HG02610 (cell line): ENCODE data around the gene MLLT3.

ENCODE experiments used
- ATAC-seq: cut with Tn5 transposase; IDR thresholded peaks from one replicate; pipeline ENCODE4 v1.9.1; 2021; ENCODE audit warnings: mild to moderate bottlenecking, moderate library complexity; ENCODE audit not compliant: unreplicated experiment

The MLLT3 gene

GRCh38 chr9:20518737-20519136 lies 103.6 kb downstream of the MLLT3 start:
- ATAC-seq, result no peak

GRCh38 chr9:20513126-20513913 lies 109.0 kb downstream of the MLLT3 start:
- no peak for ATAC-seq

- ATAC-seq, result no peak
Measured at GRCh38 chr9:20512636-20513035, 109.7 kb downstream of the MLLT3 start.

- ATAC-seq, result no peak
Measured at GRCh38 chr9:20512106-20512505, 110.2 kb downstream of the MLLT3 start.

- no peak for ATAC-seq
Measured at GRCh38 chr9:20511686-20512085, 110.6 kb downstream of the MLLT3 start.

- ATAC-seq, result no peak
Measured at GRCh38 chr9:20509466-20509865, 112.8 kb downstream of the MLLT3 start.

- peak; percentile 82 for ATAC-seq
Measured at GRCh38 chr9:20508242-20508641, 114.1 kb downstream of the MLLT3 start.

GRCh38 chr9:20507431-20507830 lies 114.9 kb downstream of the MLLT3 start:
- no peak for ATAC-seq

GRCh38 chr9:20506099-20506900 lies 116.0 kb downstream of the MLLT3 start:
- ATAC-seq, result no peak

- no peak for ATAC-seq
Measured at GRCh38 chr9:20505574-20505973, 116.7 kb downstream of the MLLT3 start.

- no peak for ATAC-seq
Measured at GRCh38 chr9:20504930-20505329, 117.4 kb downstream of the MLLT3 start.

- no peak for ATAC-seq
Measured at GRCh38 chr9:20500101-20500500, 122.2 kb downstream of the MLLT3 start.

GRCh38 chr9:20499013-20499412 lies 123.3 kb downstream of the MLLT3 start:
- no peak for ATAC-seq

- no peak for ATAC-seq
Measured at GRCh38 chr9:20496328-20496727, 126.0 kb downstream of the MLLT3 start.

- no peak for ATAC-seq
Measured at GRCh38 chr9:20495098-20495497, 127.2 kb downstream of the MLLT3 start.

GRCh38 chr9:20494035-20494434 lies 128.3 kb downstream of the MLLT3 start:
- ATAC-seq, result no peak

GRCh38 chr9:20492772-20493171 lies 129.5 kb downstream of the MLLT3 start:
- no peak for ATAC-seq

- no peak for ATAC-seq
Measured at GRCh38 chr9:20491612-20492011, 130.7 kb downstream of the MLLT3 start.

- ATAC-seq, result peak; percentile 52
Measured at GRCh38 chr9:20490246-20490834, 132.0 kb downstream of the MLLT3 start.

- ATAC-seq, result no peak
Measured at GRCh38 chr9:20488691-20489090, 133.6 kb downstream of the MLLT3 start.

- no peak for ATAC-seq
Measured at GRCh38 chr9:20486552-20486951, 135.7 kb downstream of the MLLT3 start.

GRCh38 chr9:20481437-20481836 lies 140.9 kb downstream of the MLLT3 start:
- no peak for ATAC-seq
